ENCODE data around the gene SDCCAG8.
A peak's percentile ranks its signal among the peaks of the same experiment; 100 is the strongest.

GRCh38 chr1:243507001-243507671 lies 251.3 kb downstream of the SDCCAG8 start:
- TF ChIP-seq CTCF (IDR thresholded peaks at IDR 0.05 in 8 of 11, conservative IDR thresholded peaks at IDR 0.05 in 3 of 11) (no peak), POLR2A (IDR thresholded peaks at IDR 0.05) (no peak), POLR2AphosphoS5 (IDR thresholded peaks at IDR 0.05) (peak in 1 of 3 donors; percentile 36)

Data from spleen (tissue), 7 donors.